PC-9 (cell line): Measurements from ENCODE around the gene CD68.

Source experiments
- EZH2 ChIP-seq: fragments of 200-600 bp; sonication (generic); IDR thresholded peaks from 2 replicates; pipeline ENCODE4 v1.8.0; 2017; ENCODE audit warnings: antibody characterized with exemption, low read depth
- TF ChIP-seq, protein P1 (sequence below): fragments of 200-600 bp; sonication (generic); conservative IDR thresholded peaks from 2 replicates; pipeline ENCODE4 v1.6.1; 2017; ENCODE audit warnings: mixed run types, antibody characterized with exemption, mild to moderate bottlenecking, moderate library complexity

DNA sequence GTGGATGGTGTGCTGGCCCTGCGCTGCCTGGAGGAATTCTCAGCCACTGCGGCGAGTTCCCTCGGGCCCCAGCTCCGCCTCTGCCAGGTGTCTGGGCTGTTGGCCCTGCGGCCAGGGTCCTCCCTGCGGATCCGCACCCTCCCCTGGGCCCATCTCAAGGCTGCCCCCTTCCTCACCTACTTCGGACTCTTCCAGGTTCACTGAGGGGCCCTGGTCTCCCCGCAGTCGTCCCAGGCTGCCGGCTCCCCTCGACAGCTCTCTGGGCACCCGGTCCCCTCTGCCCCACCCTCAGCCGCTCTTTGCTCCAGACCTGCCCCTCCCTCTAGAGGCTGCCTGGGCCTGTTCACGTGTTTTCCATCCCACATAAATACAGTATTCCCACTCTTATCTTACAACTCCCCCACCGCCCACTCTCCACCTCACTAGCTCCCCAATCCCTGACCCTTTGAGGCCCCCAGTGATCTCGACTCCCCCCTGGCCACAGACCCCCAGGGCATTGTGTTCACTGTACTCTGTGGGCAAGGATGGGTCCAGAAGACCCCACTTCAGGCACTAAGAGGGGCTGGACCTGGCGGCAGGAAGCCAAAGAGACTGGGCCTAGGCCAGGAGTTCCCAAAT lies 22.2 kb upstream of the CD68 start:
- TF ChIP-seq EZH2, result no peak
- TF ChIP-seq, protein P1, sequence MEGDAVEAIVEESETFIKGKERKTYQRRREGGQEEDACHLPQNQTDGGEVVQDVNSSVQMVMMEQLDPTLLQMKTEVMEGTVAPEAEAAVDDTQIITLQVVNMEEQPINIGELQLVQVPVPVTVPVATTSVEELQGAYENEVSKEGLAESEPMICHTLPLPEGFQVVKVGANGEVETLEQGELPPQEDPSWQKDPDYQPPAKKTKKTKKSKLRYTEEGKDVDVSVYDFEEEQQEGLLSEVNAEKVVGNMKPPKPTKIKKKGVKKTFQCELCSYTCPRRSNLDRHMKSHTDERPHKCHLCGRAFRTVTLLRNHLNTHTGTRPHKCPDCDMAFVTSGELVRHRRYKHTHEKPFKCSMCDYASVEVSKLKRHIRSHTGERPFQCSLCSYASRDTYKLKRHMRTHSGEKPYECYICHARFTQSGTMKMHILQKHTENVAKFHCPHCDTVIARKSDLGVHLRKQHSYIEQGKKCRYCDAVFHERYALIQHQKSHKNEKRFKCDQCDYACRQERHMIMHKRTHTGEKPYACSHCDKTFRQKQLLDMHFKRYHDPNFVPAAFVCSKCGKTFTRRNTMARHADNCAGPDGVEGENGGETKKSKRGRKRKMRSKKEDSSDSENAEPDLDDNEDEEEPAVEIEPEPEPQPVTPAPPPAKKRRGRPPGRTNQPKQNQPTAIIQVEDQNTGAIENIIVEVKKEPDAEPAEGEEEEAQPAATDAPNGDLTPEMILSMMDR, result no peak
